Memory B cell (primary cell): ENCODE results near the gene SCAND1.

ENCODE experiments used
- ATAC-seq: fragments of 150-1000 bp; cut with Tn5 transposase; 2 replicates; pipeline ENCODE4 v1.10.0; 2021; ENCODE audit warnings: low read depth, mild to moderate bottlenecking, moderate library complexity
- DNase-seq, 2 donors: peaks; one replicate each; pipeline ENCODE4 v3.0.0; 2022; ENCODE audit warnings: low spot score in 2 of 2
- H3K27ac Mint-ChIP-seq: one replicate; pipeline ENCODE4 v1.8.0; 2022; ENCODE audit warnings: mild to moderate bottlenecking, moderate library complexity, mixed read lengths
- H3K27me3 Mint-ChIP-seq: one replicate; pipeline ENCODE4 v1.8.0; 2022; ENCODE audit warnings: mixed read lengths
- H3K36me3 Mint-ChIP-seq: one replicate; pipeline ENCODE4 v1.8.0; 2022; ENCODE audit warnings: mild to moderate bottlenecking, mixed read lengths
- H3K4me1 Mint-ChIP-seq: one replicate; pipeline ENCODE4 v1.8.0; 2022; ENCODE audit warnings: mixed read lengths
- H3K4me3 Mint-ChIP-seq: one replicate; pipeline ENCODE4 v1.8.0; 2022; ENCODE audit warnings: mild to moderate bottlenecking, moderate library complexity, mixed read lengths
- H3K9me3 Mint-ChIP-seq: one replicate; pipeline ENCODE4 v1.8.0; 2022; ENCODE audit warnings: mixed read lengths

SCAND1 gene

DNA sequence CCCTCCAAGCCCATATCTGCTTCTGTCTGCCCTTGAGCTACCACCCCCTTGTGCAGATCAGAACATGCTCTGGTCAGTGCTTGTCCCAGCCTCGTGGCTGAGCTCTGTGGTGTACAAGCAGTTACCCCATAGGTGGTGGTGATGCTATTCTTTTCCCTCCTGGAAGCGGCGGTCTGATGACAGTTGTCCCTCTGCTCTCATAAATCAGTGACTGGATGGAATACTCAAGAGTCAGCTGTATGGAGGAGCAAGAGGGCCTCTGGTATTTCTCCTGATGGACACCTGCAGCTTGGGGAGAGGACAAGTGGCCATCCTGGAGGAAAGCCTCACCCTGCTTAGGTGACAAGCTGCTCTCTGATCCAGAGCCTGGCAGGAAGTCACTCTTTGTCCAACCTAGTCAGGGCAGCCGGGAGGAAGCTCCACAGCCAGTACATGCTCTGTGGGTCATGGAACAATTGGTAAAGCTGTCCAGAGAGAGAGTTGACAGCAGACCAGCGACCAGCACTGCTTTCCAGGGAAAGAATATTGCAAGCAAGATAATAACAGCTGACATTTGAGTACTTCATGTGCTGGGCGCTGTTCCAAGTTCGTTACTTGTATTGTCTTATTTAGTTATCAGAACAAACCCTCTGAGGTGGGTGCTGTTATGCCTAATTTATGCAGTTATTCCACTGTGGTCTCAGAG, 47.1 kb downstream of the SCAND1 start:
- no peak overlapping the region for H3K4me3 Mint-ChIP-seq
- H3K36me3 Mint-ChIP-seq, result peaks cover 43% of the 10 kb centered on the region
- H3K9me3 Mint-ChIP-seq, result no peaks in the 10 kb centered on the region
- no peaks in the 10 kb centered on the region for H3K27me3 Mint-ChIP-seq
- no peak for DNase-seq
- H3K27ac Mint-ChIP-seq, result no peak overlapping the region
- no peak for ATAC-seq
- peaks cover 15% of the 10 kb centered on the region for H3K4me1 Mint-ChIP-seq

DNA sequence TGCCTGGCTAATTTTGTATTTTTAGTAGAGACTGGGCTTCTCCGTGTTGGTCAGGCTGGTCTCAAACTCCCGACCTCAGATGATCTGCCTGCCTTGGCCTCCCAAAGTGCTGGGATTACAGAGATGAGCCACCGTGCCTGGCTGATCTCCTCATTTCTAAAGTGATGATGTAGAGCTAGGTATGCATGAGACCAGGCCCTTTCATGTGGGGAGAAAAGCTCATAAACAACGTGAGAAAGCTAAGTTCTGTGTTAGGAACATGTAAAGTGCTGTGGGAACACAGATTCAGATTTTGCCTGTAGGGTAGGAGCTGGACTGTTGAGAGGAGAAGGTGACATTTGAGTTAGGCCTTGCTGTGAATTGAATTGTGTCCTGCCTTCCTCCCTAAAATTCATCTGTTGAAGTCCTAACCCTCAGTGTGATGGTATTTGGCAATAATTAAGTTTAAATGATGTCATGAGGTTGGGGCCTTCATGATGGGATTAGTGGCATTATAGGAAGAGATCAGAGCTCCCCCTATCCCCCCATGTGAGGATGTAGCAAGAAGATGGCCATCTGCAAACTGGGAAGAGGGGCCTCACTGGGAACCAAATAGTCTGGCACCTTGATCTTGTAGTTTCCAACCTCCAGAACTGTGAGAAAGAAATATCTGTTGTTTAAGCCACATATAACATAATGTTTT, 49.2 kb downstream of the SCAND1 start:
- no peak overlapping the region for H3K27ac Mint-ChIP-seq
- no peak overlapping the region for H3K4me3 Mint-ChIP-seq
- DNase-seq, result no peak
- H3K4me1 Mint-ChIP-seq, result peaks cover 18% of the 10 kb centered on the region
- H3K27me3 Mint-ChIP-seq, result no peaks in the 10 kb centered on the region
- no peaks in the 10 kb centered on the region for H3K9me3 Mint-ChIP-seq
- peaks cover 41% of the 10 kb centered on the region for H3K36me3 Mint-ChIP-seq
- ATAC-seq, result no peak

DNA sequence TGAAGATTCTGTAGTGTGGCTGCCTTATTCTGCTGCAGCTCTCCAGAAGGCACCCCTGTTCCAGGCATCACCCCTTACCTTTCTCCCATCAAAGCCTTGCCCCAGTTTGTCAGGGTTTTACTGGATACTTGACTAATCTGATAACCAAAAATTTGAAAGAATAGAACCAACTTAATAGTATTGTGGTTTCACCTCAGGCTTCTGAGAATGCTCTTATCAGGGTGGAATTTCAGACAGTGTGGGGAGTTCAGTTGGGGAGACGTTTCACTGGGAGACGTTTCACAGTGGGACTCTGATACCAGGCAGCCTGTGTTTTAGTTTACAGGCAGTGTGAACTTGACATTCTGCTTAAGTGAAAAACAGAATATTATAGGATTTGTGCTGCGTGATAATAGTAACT, 50.5 kb downstream of the SCAND1 start:
- Mint-ChIP-seq H3K36me3 (peaks cover 38% of the 10 kb centered on the region), H3K27ac (no peak overlapping the region), H3K4me3 (no peak overlapping the region), H3K27me3 (no peaks in the 10 kb centered on the region), H3K9me3 (no peaks in the 10 kb centered on the region), H3K4me1 (peaks cover 18% of the 10 kb centered on the region)
- ATAC-seq (no peak), DNase-seq (no peak)
